ENCODE results near the gene PGR. TPM values are rescaled to one million over a fixed set of nuclear protein-coding genes. Genes with fewer than 3 reads are reported as not detected.

Gene PGR
- total and polyA plus RNA-seq, 2 of the 8 experiments (the other 6 are each of a cell fraction or from before 2014, with no cell fraction given): 0.03 to 0.35 TPM

- no peak for TF ChIP-seq SAP30 (IDR thresholded peaks at IDR 0.05; ENCODE audit: insufficient read depth, insufficient replicate concordance, low read length)
Observed at GRCh38 chr11:101063706-101064105, 65.9 kb downstream of the PGR start (continued).
